B cell (primary cell): ENCODE data around the gene CPB2. TPM values are rescaled to one million over a fixed set of nuclear protein-coding genes. Genes with fewer than 3 reads are reported as not detected.

ENCODE experiments used
- ATAC-seq: fragments of 200-7000 bp; cut with Tn5 transposase; one replicate; pipeline ENCODE4 v1.10.0; 2021; ENCODE audit warnings: low read depth, mild to moderate bottlenecking, moderate number of reproducible peaks, moderate library complexity
- CTCF ChIA-PET: fragments of 350-600 bp; sonication (Branson Sonifier 250); formaldehyde crosslinking; loops from one replicate; lab custom pipeline; 2021; ENCODE audit warnings: antibody characterized with exemption, inconsistent platforms; lab: Charles Lee
- POLR2A ChIA-PET: fragments of 350-600 bp; sonication (Branson Sonifier 250); formaldehyde crosslinking; loops from one replicate; lab custom pipeline; 2021; ENCODE audit warnings: antibody characterized with exemption; lab: Charles Lee
- DNase-seq: peaks from one replicate; pipeline ENCODE4 v3.0.0; 2013
- H2AFZ ChIP-seq: 2 replicates; pipeline ENCODE4 v1.6.1; 2012; ENCODE audit warnings: mild to moderate bottlenecking, low read depth, low read length; ENCODE audit not compliant: insufficient read depth, poor library complexity, severe bottlenecking
- H3K27ac ChIP-seq, 2 donors: 1 replicate in 1 of 2; 2 replicates in 1 of 2; pipeline ENCODE4 v1.5.1; 2012 to 2013; ENCODE audit warnings: low read length in 2 of 2, mild to moderate bottlenecking in 2 of 2, moderate library complexity in 1 of 2
- H3K27me3 ChIP-seq, 4 experiments: fragments of 200-600 bp in 1 of 4; sonication (generic) in 1 of 4; replicated peaks in 1 of 4; 1 replicate in 2 of 4; 2 replicates in 2 of 4; pipeline versions ENCODE4 v1.6.1 to v1.7.0; 2013 to 2016; ENCODE audit warnings: low read length in 3 of 4, mild to moderate bottlenecking in 2 of 4, mixed read lengths in 1 of 4, moderate library complexity in 1 of 4; ENCODE audit not compliant: insufficient read depth in 4 of 4, control insufficient read depth in 3 of 4; ENCODE audit errors: control extremely low read depth in 1 of 4
- H3K36me3 ChIP-seq, 2 experiments: replicated peaks in 1 of 2; 1 replicate in 1 of 2; 2 replicates in 1 of 2; pipeline versions ENCODE4 v1.6.1 to v1.7.1; 2013; ENCODE audit warnings: low read length in 1 of 2; ENCODE audit not compliant: insufficient read depth in 2 of 2, control insufficient read depth in 1 of 2; ENCODE audit errors: control extremely low read depth in 1 of 2, extremely low read depth in 1 of 2
- H3K4me1 ChIP-seq, 2 donors: fragments of 200-600 bp in 1 of 2; sonication (generic) in 1 of 2; 1 replicate in 1 of 2; 2 replicates in 1 of 2; pipeline versions ENCODE4 v1.5.1 to v1.6.1; 2013 to 2017; ENCODE audit warnings: low read length in 2 of 2; ENCODE audit not compliant: control insufficient read depth in 2 of 2, insufficient read depth in 2 of 2
- H3K4me2 ChIP-seq: replicated peaks from 2 replicates; pipeline ENCODE3; 2012; ENCODE audit warnings: mild to moderate bottlenecking, low read depth, low read length; ENCODE audit not compliant: poor library complexity, severe bottlenecking
- H3K4me3 ChIP-seq, 5 experiments: fragments of 200-600 bp in 1 of 5; sonication (generic) in 1 of 5; 1 replicate in 3 of 5; 2 replicates in 2 of 5; pipeline versions ENCODE4 v1.5.1 to v1.7.0; 2011 to 2016; ENCODE audit warnings: low read length in 4 of 5, mild to moderate bottlenecking in 4 of 5, low read depth in 2 of 5, control low read depth in 1 of 5, moderate library complexity in 1 of 5; ENCODE audit not compliant: insufficient read depth in 1 of 5; ENCODE audit errors: control extremely low read depth in 1 of 5, extremely low read depth in 1 of 5
- H3K79me2 ChIP-seq: fragments of 200-600 bp; sonication (generic); one replicate; pipeline ENCODE4 v1.6.0; 2016; ENCODE audit warnings: low read length; ENCODE audit not compliant: control insufficient read depth, insufficient read depth
- H3K9ac ChIP-seq: fragments of 200-600 bp; sonication (generic); 2 replicates; pipeline ENCODE4 v1.6.1; 2017; ENCODE audit warnings: mild to moderate bottlenecking, low read length, moderate library complexity
- H3K9me3 ChIP-seq, 3 donors: one replicate each; pipeline versions ENCODE4 v1.6.1 to v1.7.1; 2013; ENCODE audit warnings: low read length in 2 of 3; ENCODE audit not compliant: control insufficient read depth in 2 of 3, insufficient read depth in 1 of 3; ENCODE audit errors: control extremely low read depth in 1 of 3
- H4K20me1 ChIP-seq: 2 replicates; pipeline ENCODE4 v1.6.0; 2012; ENCODE audit warnings: mild to moderate bottlenecking, low read length; ENCODE audit not compliant: insufficient read depth, control insufficient read depth, poor library complexity, severe bottlenecking
- H3K27ac Mint-ChIP-seq: one replicate; pipeline ENCODE4 v1.8.0; 2021; ENCODE audit warnings: mixed read lengths
- H3K27me3 Mint-ChIP-seq: one replicate; pipeline ENCODE4 v1.8.0; 2021; ENCODE audit warnings: mixed read lengths
- H3K4me1 Mint-ChIP-seq: one replicate; pipeline ENCODE4 v1.8.0; 2021; ENCODE audit warnings: mixed read lengths
- H3K4me3 Mint-ChIP-seq: one replicate; pipeline ENCODE4 v1.8.0; 2021; ENCODE audit warnings: mixed read lengths
- H3K9me3 Mint-ChIP-seq: one replicate; pipeline ENCODE4 v1.8.0; 2022; ENCODE audit warnings: mixed read lengths; ENCODE audit not compliant: insufficient read depth
- CTCF ChIP-seq: fragments of 200-600 bp; IDR thresholded peaks from one replicate; pipeline ENCODE4 v1.8.0; 2022; ENCODE audit warnings: antibody characterized with exemption, mild to moderate bottlenecking
- EZH2 ChIP-seq: IDR thresholded peaks from 2 replicates; pipeline ENCODE4 v1.6.1; 2012; ENCODE audit warnings: borderline replicate concordance, low read depth, mild to moderate bottlenecking, moderate library complexity, low read length; ENCODE audit not compliant: insufficient read depth, poor library complexity, severe bottlenecking
- WGBS: methylation state at CpG from one replicate; pipeline ENCODE4 v1.1.5; 2013; ENCODE audit warnings: missing lambda C conversion rate; ENCODE audit not compliant: insufficient coverage; 5-methylcytosine and 5-hydroxymethylcytosine counted together
- intact Hi-C: fragments of 100-400 bp; cut with micrococcal nuclease; formaldehyde crosslinking; loops from one replicate; pipeline ENCODE4 v1.10.0; 2022
- polyA plus RNA-seq: library from polyadenylated mRNA; depleted of rRNA; stranded (reverse); fragments of >200 nt; gene quantifications from 2 replicates; pipeline ENCODE4 v1.2.3, GENCODE V29; 2012
- total RNA-seq, 2 donors: library from RNA; stranded (reverse); fragments of 120-200 nt in 1 of 2; gene quantifications; 1 replicate in 1 of 2; 2 replicates in 1 of 2; pipeline versions ENCODE4 v1.2.3 to v1.2.4, GENCODE V29; 2013 to 2022

The CPB2 gene
- total and polyA plus RNA-seq, 2 donors (not counting 1 experiment from before 2014, with no cell fraction given), result not detected

- CTCF ChIA-PET, result no interaction called here
- DNase-seq, result no peak
Observed at GRCh38 chr13:46088821-46089562, 15.8 kb downstream of the CPB2 start.

More at GRCh38 chr13:46088821-46089562, 15.8 kb downstream of the CPB2 start:
- no peak overlapping the region for H3K4me3 Mint-ChIP-seq
- no peaks in the 10 kb centered on the region for H3K4me1 Mint-ChIP-seq
- Histone ChIP-seq H3K4me1 (no peaks in the 10 kb centered on the region), H3K79me2 (no peaks in the 10 kb centered on the region), H3K27me3 (peaks cover 0 to 4% (median 0%) of the 10 kb centered on the region in 4 experiments), H3K4me2 (no peak overlapping the region), H3K36me3 (no peaks in the 10 kb centered on the region), H4K20me1 (no peaks in the 10 kb centered on the region), H3K4me3 (no peak overlapping the region), H2AFZ (no peak overlapping the region), H3K9ac (no peak overlapping the region), H3K27ac (no peak overlapping the region), H3K9me3 (no peaks in the 10 kb centered on the region)
- H3K9me3 Mint-ChIP-seq, result no peaks in the 10 kb centered on the region
- H3K27ac Mint-ChIP-seq, result no peak overlapping the region
- no CpG with 5 or more reads among the region's 5 CpGs for WGBS
- POLR2A ChIA-PET, result no interaction called here
- ATAC-seq, result no peak
- intact Hi-C loops, result no loop called here
- TF ChIP-seq CTCF (no peak), EZH2 (no peak)
- peaks cover 13% of the 10 kb centered on the region for H3K27me3 Mint-ChIP-seq
